SK-N-SH treated with all-trans-retinoic acid at 6 μM for 48 hours (cell line): Measurements from ENCODE around the gene ESYT2.
"Not testable (repeated sequence)": the region's sequence is repeated elsewhere in the genome, so short reads cannot be mapped to it uniquely, and the experiment has no call there.

Experiments used
- ATAC-seq: fragments of 200-7000 bp; cut with Tn5 transposase; 3 replicates; pipeline ENCODE4 v1.9.1; 2020; ENCODE audit warnings: mild to moderate bottlenecking, moderate library complexity
- ARNTL ChIP-seq: fragments of 450-650 bp; formaldehyde crosslinking; IDR thresholded peaks from 2 replicates; pipeline ENCODE4 v1.5.0; 2020; ENCODE audit warnings: low read depth, mild to moderate bottlenecking, moderate library complexity, borderline replicate concordance
- BACH2 ChIP-seq: fragments of 250-450 bp; sonication (Bioruptor Pico); IDR thresholded peaks from 2 replicates; pipeline ENCODE4 v1.9.0; 2021; ENCODE audit warnings: mild to moderate bottlenecking, borderline replicate concordance
- CREB5 ChIP-seq: fragments of 250-450 bp; sonication (Bioruptor Pico); IDR thresholded peaks from 2 replicates; pipeline ENCODE4 v1.5.1; 2020; ENCODE audit warnings: low read depth, mild to moderate bottlenecking, moderate library complexity
- CSDC2 ChIP-seq: fragments of 250-450 bp; sonication (Bioruptor Pico); IDR thresholded peaks from 2 replicates; pipeline ENCODE4 v1.5.0; 2020; ENCODE audit warnings: mild to moderate bottlenecking, moderate library complexity
- CSRNP3 ChIP-seq: fragments of 250-450 bp; sonication (Bioruptor Pico); IDR thresholded peaks from 2 replicates; pipeline ENCODE4 v1.5.1; 2021; ENCODE audit warnings: mild to moderate bottlenecking, moderate library complexity
- ESRRG ChIP-seq: fragments of 250-450 bp; sonication (Bioruptor Pico); IDR thresholded peaks from 2 replicates; pipeline ENCODE4 v1.6.1; 2021; ENCODE audit warnings: mild to moderate bottlenecking
- GLIS3 ChIP-seq: fragments of 250-450 bp; sonication (Bioruptor Pico); IDR thresholded peaks from 2 replicates; pipeline ENCODE4 v1.5.0; 2020; ENCODE audit warnings: mild to moderate bottlenecking, moderate library complexity
- ISL1 ChIP-seq: fragments of 250-450 bp; sonication (Bioruptor Pico); IDR thresholded peaks from 2 replicates; pipeline ENCODE4 v2.1.2; 2022; ENCODE audit warnings: mild to moderate bottlenecking, moderate library complexity
- OSR1 ChIP-seq: fragments of 250-450 bp; sonication (Bioruptor Pico); IDR thresholded peaks from 2 replicates; pipeline ENCODE4 v1.8.0; 2022; ENCODE audit warnings: moderate library complexity, mild to moderate bottlenecking, inconsistent platforms
- PATZ1 ChIP-seq: fragments of 250-450 bp; sonication (Bioruptor Pico); IDR thresholded peaks from 2 replicates; pipeline ENCODE4 v1.8.0; 2020; ENCODE audit warnings: mild to moderate bottlenecking, moderate library complexity, borderline replicate concordance
- POU6F1 ChIP-seq: fragments of 250-450 bp; sonication (Bioruptor Pico); IDR thresholded peaks from 2 replicates; pipeline ENCODE4 v1.8.0; 2021; ENCODE audit warnings: low read depth, mild to moderate bottlenecking, moderate library complexity, borderline replicate concordance
- PPARA ChIP-seq: fragments of 250-450 bp; sonication (Bioruptor Pico); IDR thresholded peaks from 2 replicates; pipeline ENCODE4 v1.5.0; 2020; ENCODE audit warnings: mild to moderate bottlenecking, borderline replicate concordance
- RARB ChIP-seq: fragments of 250-450 bp; sonication (Bioruptor Pico); IDR thresholded peaks from 2 replicates; pipeline ENCODE4 v1.8.0; 2021; ENCODE audit warnings: mild to moderate bottlenecking, moderate library complexity
- SNAI2 ChIP-seq: fragments of 250-450 bp; sonication (Bioruptor Pico); IDR thresholded peaks from 2 replicates; pipeline ENCODE4 v1.5.0; 2020; ENCODE audit warnings: mild to moderate bottlenecking, moderate library complexity
- TCF4 ChIP-seq: fragments of 250-450 bp; sonication (Bioruptor Pico); IDR thresholded peaks from 2 replicates; pipeline ENCODE4 v1.8.0; 2021; ENCODE audit warnings: mild to moderate bottlenecking, moderate library complexity, borderline replicate concordance
- TOX ChIP-seq: fragments of 250-450 bp; sonication (Bioruptor Pico); IDR thresholded peaks from 2 replicates; pipeline ENCODE4 v1.8.0; 2021; ENCODE audit warnings: mild to moderate bottlenecking, moderate library complexity, borderline replicate concordance
- TSHZ2 ChIP-seq: fragments of 250-450 bp; sonication (Bioruptor Pico); IDR thresholded peaks from 2 replicates; pipeline ENCODE4 v1.5.0; 2020; ENCODE audit warnings: mild to moderate bottlenecking, moderate library complexity
- ZC3H10 ChIP-seq: fragments of 250-450 bp; sonication (Bioruptor Pico); IDR thresholded peaks from 2 replicates; pipeline ENCODE4 v1.5.1; 2021; ENCODE audit warnings: mild to moderate bottlenecking, moderate library complexity
- ZFP3 ChIP-seq: fragments of 250-450 bp; sonication (Bioruptor Pico); IDR thresholded peaks from 2 replicates; pipeline ENCODE4 v1.5.0; 2020; ENCODE audit warnings: mild to moderate bottlenecking, moderate library complexity
- ZFP30 ChIP-seq: fragments of 450-650 bp; formaldehyde crosslinking; IDR thresholded peaks from 2 replicates; pipeline ENCODE4 v1.5.0; 2022; ENCODE audit warnings: mild to moderate bottlenecking, moderate library complexity
- ZNF565 ChIP-seq: fragments of 450-650 bp; formaldehyde crosslinking; conservative IDR thresholded peaks from 2 replicates; pipeline ENCODE4 v1.5.0; 2020; ENCODE audit warnings: low read depth, mild to moderate bottlenecking, moderate library complexity
- ZNF70 ChIP-seq: fragments of 450-650 bp; formaldehyde crosslinking; IDR thresholded peaks from 2 replicates; pipeline ENCODE4 v1.5.0; 2020; ENCODE audit warnings: mild to moderate bottlenecking, moderate library complexity
- ZNF8 ChIP-seq: fragments of 450-650 bp; formaldehyde crosslinking; IDR thresholded peaks from 2 replicates; pipeline ENCODE4 v1.5.0; 2020; ENCODE audit warnings: mild to moderate bottlenecking, moderate library complexity

ESYT2 gene

GRCh38 chr7:158829342-158830210, at the start of gene ESYT2:
ESYT2 (minus strand) TSS chr7:158829509; CDS start chr7:158829418, 91 bp downstream.
- TF ChIP-seq ZNF70 (CRISPR knock-in tag) (no peak), POU6F1 (CRISPR knock-in tag) (no peak), ZFP3 (CRISPR knock-in tag) (0 out of 2 replicates have a peak, but pooled peaks have one; percentile 62), ZFP30 (CRISPR knock-in tag) (peak; percentile 23; the same call in 1 of the 2 replicates), ZC3H10 (CRISPR knock-in tag) (0 out of 2 replicates have a peak, but pooled peaks have one; percentile 61), TCF4 (no peak), TSHZ2 (CRISPR knock-in tag) (peak; percentile 75), TOX (CRISPR knock-in tag) (no peak), PATZ1 (CRISPR knock-in tag) (no peak; the same call in 1 of the 2 replicates), ESRRG (CRISPR knock-in tag) (no peak), ARNTL (CRISPR knock-in tag) (no peak), ZNF565 (CRISPR knock-in tag) (no peak), CSRNP3 (CRISPR knock-in tag) (no peak), PPARA (CRISPR knock-in tag) (peak; percentile 73; the same call in 1 of the 2 replicates), CREB5 (no peak), GLIS3 (CRISPR knock-in tag) (peak; percentile 70; the same call in 1 of the 2 replicates), SNAI2 (0 out of 2 replicates have a peak, but pooled peaks have one; percentile 70), BACH2 (CRISPR knock-in tag) (no peak), RARB (CRISPR knock-in tag) (no peak), ZNF8 (CRISPR knock-in tag) (no peak), ISL1 (CRISPR knock-in tag) (no peak), OSR1 (CRISPR knock-in tag) (no peak), CSDC2 (peak; percentile 67; the same call in 1 of the 2 replicates)
- ATAC-seq = peak; percentile 89

GRCh38 chr7:158878151-158879079, 49.1 kb upstream of the ESYT2 start:
- ATAC-seq = not testable (repeated sequence)
